GM23338 (cell line): ENCODE data around the gene MET. TPM values are rescaled to one million over a fixed set of nuclear protein-coding genes. Genes with fewer than 3 reads are reported as not detected.

Experiments
- ATAC-seq: fragments of 200-7000 bp; cut with Tn5 transposase; 3 replicates; pipeline ENCODE4 v1.9.1; 2020
- DNase-seq: peaks from one replicate; pipeline ENCODE4 v3.0.0-alpha.2; 2015; ENCODE audit warnings: low spot score
- H2AFZ ChIP-seq: fragments of 200-600 bp; sonication (generic); 2 replicates; pipeline ENCODE4 v1.8.0; 2016; ENCODE audit warnings: antibody characterized with exemption, mild to moderate bottlenecking, moderate library complexity
- H3F3A ChIP-seq: fragments of 200-600 bp; sonication (generic); replicated peaks from 2 replicates; pipeline ENCODE4 v1.8.0; 2017; ENCODE audit warnings: antibody characterized with exemption, mixed run types, low read depth
- H3K27ac ChIP-seq: fragments of 200-600 bp; sonication (generic); 2 replicates; pipeline ENCODE4 v1.6.1; 2016; ENCODE audit warnings: low read depth
- H3K27me3 ChIP-seq: fragments of 200-600 bp; sonication (generic); 2 replicates; pipeline ENCODE4 v1.8.0; 2016; ENCODE audit warnings: mild to moderate bottlenecking, mixed run types, moderate library complexity; ENCODE audit not compliant: insufficient read depth
- H3K36me3 ChIP-seq: fragments of 200-600 bp; sonication (generic); 2 replicates; pipeline ENCODE4 v1.8.0; 2016; ENCODE audit warnings: mild to moderate bottlenecking; ENCODE audit not compliant: insufficient read depth
- H3K4me1 ChIP-seq: fragments of 200-600 bp; sonication (generic); 2 replicates; pipeline ENCODE4 v1.8.0; 2016; ENCODE audit warnings: mild to moderate bottlenecking, moderate library complexity; ENCODE audit not compliant: insufficient read depth
- H3K4me2 ChIP-seq: fragments of 200-600 bp; sonication (generic); 2 replicates; pipeline ENCODE4 v1.7.1; 2017; ENCODE audit warnings: mixed run types
- H3K4me3 ChIP-seq: fragments of 200-600 bp; sonication (generic); 2 replicates; pipeline ENCODE4 v1.6.1; 2016; ENCODE audit warnings: mixed run types
- H3K79me2 ChIP-seq: fragments of 200-600 bp; sonication (generic); replicated peaks from 2 replicates; pipeline ENCODE4 v1.8.0; 2017; ENCODE audit warnings: mild to moderate bottlenecking; ENCODE audit not compliant: insufficient read depth
- H3K9me2 ChIP-seq: fragments of 200-600 bp; sonication (generic); 2 replicates; pipeline ENCODE4 v1.8.0; 2017; ENCODE audit not compliant: insufficient read depth
- H4K20me1 ChIP-seq: fragments of 200-600 bp; sonication (generic); replicated peaks from 2 replicates; pipeline ENCODE4 v1.8.0; 2017; ENCODE audit warnings: mild to moderate bottlenecking; ENCODE audit not compliant: insufficient read depth
- H3K27ac Mint-ChIP-seq: 2 replicates; pipeline ENCODE4 v1.8.0; 2020; ENCODE audit warnings: inconsistent platforms, mild to moderate bottlenecking, moderate library complexity, mixed read lengths
- H3K27me3 Mint-ChIP-seq: 3 replicates; pipeline ENCODE4 v1.8.0; 2022; ENCODE audit warnings: low read depth, mild to moderate bottlenecking, moderate library complexity, mixed read lengths, inconsistent platforms; ENCODE audit not compliant: insufficient read depth, poor library complexity
- H3K36me3 Mint-ChIP-seq: 3 replicates; pipeline ENCODE4 v1.8.0; 2021; ENCODE audit warnings: low read depth, mild to moderate bottlenecking, inconsistent platforms, moderate library complexity, mixed read lengths
- H3K4me1 Mint-ChIP-seq: 3 replicates; pipeline ENCODE4 v1.8.0; 2020; ENCODE audit warnings: mild to moderate bottlenecking, inconsistent platforms, mixed read lengths
- H3K4me3 Mint-ChIP-seq: 3 replicates; pipeline ENCODE4 v1.8.0; 2021; ENCODE audit warnings: moderate library complexity, mild to moderate bottlenecking, inconsistent platforms, mixed read lengths
- H3K9me3 Mint-ChIP-seq: 3 replicates; pipeline ENCODE4 v1.8.0; 2020; ENCODE audit warnings: moderate library complexity, mild to moderate bottlenecking, inconsistent platforms, mixed read lengths
- CREB1 ChIP-seq: fragments of 250-450 bp; sonication (Bioruptor Pico); IDR thresholded peaks from 2 replicates; pipeline ENCODE4 v1.5.0; 2020; ENCODE audit warnings: low read depth, mild to moderate bottlenecking, moderate library complexity
- ETS1 ChIP-seq: IDR thresholded peaks from 2 replicates; pipeline ENCODE4 v1.6.1; 2016; ENCODE audit warnings: antibody characterized with exemption
- EZH2phosphoT487 ChIP-seq: fragments of 200-600 bp; sonication (generic); IDR thresholded peaks from one replicate; pipeline ENCODE4 v1.8.1; 2018; ENCODE audit warnings: antibody characterized with exemption; ENCODE audit not compliant: unreplicated experiment
- JUNB ChIP-seq: IDR thresholded peaks from one replicate; pipeline ENCODE4 v1.6.1; 2016; ENCODE audit warnings: antibody characterized with exemption; ENCODE audit not compliant: unreplicated experiment
- POLR2AphosphoS5 ChIP-seq: IDR thresholded peaks from 2 replicates; pipeline ENCODE4 v1.6.1; 2016; ENCODE audit warnings: antibody characterized with exemption, low read depth
- ZNF114 ChIP-seq: fragments of 250-450 bp; sonication (Bioruptor Pico); IDR thresholded peaks from 2 replicates; pipeline ENCODE4 v1.5.0; 2020; ENCODE audit warnings: mild to moderate bottlenecking, moderate library complexity
- ZNF331 ChIP-seq: fragments of 250-450 bp; sonication (Bioruptor Pico); IDR thresholded peaks from 2 replicates; pipeline ENCODE4 v1.5.0; 2020; ENCODE audit warnings: low read depth, mild to moderate bottlenecking, moderate library complexity
- polyA plus RNA-seq: library from polyadenylated mRNA; unstranded; fragments of >200 nt; fragmentation: Nextera tagmentation; extraction: Ambion mirVana; gene quantifications from 2 replicates; pipeline ENCODE4 v1.2.1, GENCODE V29; 2016
- total RNA-seq: library from RNA; depleted of rRNA; stranded (reverse); fragments of >200 nt; shearing (Covaris generic); gene quantifications from 2 replicates; pipeline ENCODE4 v1.2.3, GENCODE V29; 2014
- TF ChIP-seq, protein P1 (sequence below), 2 experiments: fragments of 200-600 bp in 1 of 2; sonication (generic) in 1 of 2; conservative IDR thresholded peaks; 2 replicates each; pipeline versions ENCODE4 v1.5.1 to v1.6.1; 2016 to 2017; ENCODE audit warnings: antibody characterized with exemption in 2 of 2, low read depth in 2 of 2, mild to moderate bottlenecking in 2 of 2, moderate library complexity in 1 of 2
- TF ChIP-seq, protein P2 (sequence below): IDR thresholded peaks from one replicate; pipeline ENCODE4 v1.6.1; 2018; ENCODE audit warnings: antibody characterized with exemption; ENCODE audit not compliant: unreplicated experiment

MET gene
- total and polyA plus RNA-seq, 2 experiments from 2014 or later, result 4.8 to 23.1 TPM

DNA sequence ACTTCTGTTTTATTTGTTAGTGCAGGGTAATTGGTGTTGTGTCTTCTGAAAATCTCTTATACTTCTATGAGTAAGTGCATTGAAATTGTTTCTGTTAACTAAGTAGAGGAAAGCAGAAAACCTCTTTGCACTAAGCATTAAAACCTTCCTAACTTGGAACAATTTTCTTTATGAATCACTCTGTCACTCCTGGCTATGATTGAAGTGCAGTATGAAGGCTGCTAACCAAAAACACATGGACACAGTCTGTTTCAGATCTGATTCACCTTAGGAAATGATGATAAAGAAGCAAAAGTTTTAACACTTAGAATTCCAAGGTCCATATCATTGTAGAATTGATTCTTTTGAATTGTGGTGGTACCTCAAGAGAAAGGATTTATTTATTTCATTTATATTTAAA is 41.9 kb downstream of the MET start (continued):
- TF ChIP-seq ETS1 (no peak), CREB1 (no peak), JUNB (no peak), ZNF331 (CRISPR knock-in tag) (no peak), POLR2AphosphoS5 (no peak)

- Histone ChIP-seq H3K27me3 (no peaks in the 10 kb centered on the region), H2AFZ (no peak overlapping the region), H3F3A (no peaks in the 10 kb centered on the region), H3K9me2 (peaks cover 8% of the 10 kb centered on the region; the same call in 1 of the 2 replicates), H3K79me2 (no peaks in the 10 kb centered on the region), H3K27ac (no peak overlapping the region), H3K4me3 (no peak overlapping the region), H4K20me1 (no peaks in the 10 kb centered on the region), H3K4me1 (no peaks in the 10 kb centered on the region), H3K4me2 (no peak overlapping the region), H3K36me3 (no peaks in the 10 kb centered on the region)
- H3K36me3 Mint-ChIP-seq, result no peaks in the 10 kb centered on the region
- DNase-seq (no peak), ATAC-seq (no peak)
- H3K27ac Mint-ChIP-seq, result no peak overlapping the region
- peaks cover 2% of the 10 kb centered on the region; the same call in 2 of the 3 replicates for H3K4me1 Mint-ChIP-seq
- no peaks in the 10 kb centered on the region for H3K9me3 Mint-ChIP-seq
- peaks cover 1% of the 10 kb centered on the region for H3K27me3 Mint-ChIP-seq
- TF ChIP-seq, protein P1, sequence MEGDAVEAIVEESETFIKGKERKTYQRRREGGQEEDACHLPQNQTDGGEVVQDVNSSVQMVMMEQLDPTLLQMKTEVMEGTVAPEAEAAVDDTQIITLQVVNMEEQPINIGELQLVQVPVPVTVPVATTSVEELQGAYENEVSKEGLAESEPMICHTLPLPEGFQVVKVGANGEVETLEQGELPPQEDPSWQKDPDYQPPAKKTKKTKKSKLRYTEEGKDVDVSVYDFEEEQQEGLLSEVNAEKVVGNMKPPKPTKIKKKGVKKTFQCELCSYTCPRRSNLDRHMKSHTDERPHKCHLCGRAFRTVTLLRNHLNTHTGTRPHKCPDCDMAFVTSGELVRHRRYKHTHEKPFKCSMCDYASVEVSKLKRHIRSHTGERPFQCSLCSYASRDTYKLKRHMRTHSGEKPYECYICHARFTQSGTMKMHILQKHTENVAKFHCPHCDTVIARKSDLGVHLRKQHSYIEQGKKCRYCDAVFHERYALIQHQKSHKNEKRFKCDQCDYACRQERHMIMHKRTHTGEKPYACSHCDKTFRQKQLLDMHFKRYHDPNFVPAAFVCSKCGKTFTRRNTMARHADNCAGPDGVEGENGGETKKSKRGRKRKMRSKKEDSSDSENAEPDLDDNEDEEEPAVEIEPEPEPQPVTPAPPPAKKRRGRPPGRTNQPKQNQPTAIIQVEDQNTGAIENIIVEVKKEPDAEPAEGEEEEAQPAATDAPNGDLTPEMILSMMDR (conservative IDR thresholded peaks at IDR 0.05; ENCODE audit: low read depth in 2 of 2), result peak; percentile 17 to 26; a peak in 3 of 4 replicates
- no peak for TF ChIP-seq JUNB
- no peak for TF ChIP-seq ZNF114 (CRISPR knock-in tag)
- no peak overlapping the region for H3K4me3 Mint-ChIP-seq
These were observed 43.1 kb downstream of the MET start for GRCh38 chr7:116715077-116715476.

GRCh38 chr7:116717137-116717536 is 45.1 kb downstream of the MET start:
- no peaks in the 10 kb centered on the region for H3K27me3 ChIP-seq
- no peaks in the 10 kb centered on the region for H4K20me1 ChIP-seq
- peaks cover 8% of the 10 kb centered on the region; the same call in 1 of the 2 replicates for H3K9me2 ChIP-seq
- Mint-ChIP-seq H3K4me1 (peaks cover 2% of the 10 kb centered on the region; the same call in 2 of the 3 replicates), H3K36me3 (no peaks in the 10 kb centered on the region), H3K27ac (no peak overlapping the region), H3K9me3 (no peaks in the 10 kb centered on the region), H3K4me3 (no peak overlapping the region), H3K27me3 (peaks cover 3% of the 10 kb centered on the region)
- H3K27ac ChIP-seq, result no peak overlapping the region
- H3K36me3 ChIP-seq, result no peaks in the 10 kb centered on the region
- ATAC-seq (no peak), DNase-seq (no peak)
- no peaks in the 10 kb centered on the region for H3F3A ChIP-seq
- H3K4me1 ChIP-seq, result no peaks in the 10 kb centered on the region
- H2AFZ ChIP-seq, result no peak overlapping the region
- no peaks in the 10 kb centered on the region for H3K79me2 ChIP-seq
- H3K4me2 ChIP-seq, result no peak overlapping the region
- no peak overlapping the region for H3K4me3 ChIP-seq
- TF ChIP-seq ETS1 (no peak), CREB1 (no peak), ZNF331 (CRISPR knock-in tag) (no peak), POLR2AphosphoS5 (no peak), EZH2phosphoT487 (no peak)
- TF ChIP-seq, protein P2, sequence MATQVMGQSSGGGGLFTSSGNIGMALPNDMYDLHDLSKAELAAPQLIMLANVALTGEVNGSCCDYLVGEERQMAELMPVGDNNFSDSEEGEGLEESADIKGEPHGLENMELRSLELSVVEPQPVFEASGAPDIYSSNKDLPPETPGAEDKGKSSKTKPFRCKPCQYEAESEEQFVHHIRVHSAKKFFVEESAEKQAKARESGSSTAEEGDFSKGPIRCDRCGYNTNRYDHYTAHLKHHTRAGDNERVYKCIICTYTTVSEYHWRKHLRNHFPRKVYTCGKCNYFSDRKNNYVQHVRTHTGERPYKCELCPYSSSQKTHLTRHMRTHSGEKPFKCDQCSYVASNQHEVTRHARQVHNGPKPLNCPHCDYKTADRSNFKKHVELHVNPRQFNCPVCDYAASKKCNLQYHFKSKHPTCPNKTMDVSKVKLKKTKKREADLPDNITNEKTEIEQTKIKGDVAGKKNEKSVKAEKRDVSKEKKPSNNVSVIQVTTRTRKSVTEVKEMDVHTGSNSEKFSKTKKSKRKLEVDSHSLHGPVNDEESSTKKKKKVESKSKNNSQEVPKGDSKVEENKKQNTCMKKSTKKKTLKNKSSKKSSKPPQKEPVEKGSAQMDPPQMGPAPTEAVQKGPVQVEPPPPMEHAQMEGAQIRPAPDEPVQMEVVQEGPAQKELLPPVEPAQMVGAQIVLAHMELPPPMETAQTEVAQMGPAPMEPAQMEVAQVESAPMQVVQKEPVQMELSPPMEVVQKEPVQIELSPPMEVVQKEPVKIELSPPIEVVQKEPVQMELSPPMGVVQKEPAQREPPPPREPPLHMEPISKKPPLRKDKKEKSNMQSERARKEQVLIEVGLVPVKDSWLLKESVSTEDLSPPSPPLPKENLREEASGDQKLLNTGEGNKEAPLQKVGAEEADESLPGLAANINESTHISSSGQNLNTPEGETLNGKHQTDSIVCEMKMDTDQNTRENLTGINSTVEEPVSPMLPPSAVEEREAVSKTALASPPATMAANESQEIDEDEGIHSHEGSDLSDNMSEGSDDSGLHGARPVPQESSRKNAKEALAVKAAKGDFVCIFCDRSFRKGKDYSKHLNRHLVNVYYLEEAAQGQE, result no peak
- TF ChIP-seq, protein P1 (conservative IDR thresholded peaks at IDR 0.05; ENCODE audit: low read depth in 2 of 2), result no peak
